ENCODE data around the gene ATP1A2.

- no peak for TF ChIP-seq USF2 (CRISPR knock-in tag; IDR thresholded peaks at IDR 0.05)
- TF ChIP-seq HMGXB4 (CRISPR knock-in tag; IDR thresholded peaks at IDR 0.05) = no peak
- no peak for TF ChIP-seq CTCF (IDR thresholded peaks at IDR 0.05)
- TF ChIP-seq NR2C2 (CRISPR knock-in tag; IDR thresholded peaks at IDR 0.05) = no peak
- TF ChIP-seq ZNF416 (CRISPR knock-in tag; IDR thresholded peaks at IDR 0.05) = no peak
- TF ChIP-seq ELF4 (CRISPR knock-in tag; IDR thresholded peaks at IDR 0.05; ENCODE audit: low read depth) = no peak
- no peak for TF ChIP-seq PRDM15 (CRISPR knock-in tag; IDR thresholded peaks at IDR 0.05)
- TF ChIP-seq FOXJ3 (CRISPR knock-in tag; IDR thresholded peaks at IDR 0.05; ENCODE audit: borderline replicate concordance) = no peak
- TF ChIP-seq MAX (CRISPR knock-in tag; IDR thresholded peaks at IDR 0.05) = no peak
- TF ChIP-seq CREM (CRISPR knock-in tag; IDR thresholded peaks at IDR 0.05) = no peak
- no peak for TF ChIP-seq CBFB (CRISPR knock-in tag; IDR thresholded peaks at IDR 0.05; ENCODE audit: low read depth)
- TF ChIP-seq E2F1 (CRISPR knock-in tag; IDR thresholded peaks at IDR 0.05) = no peak
- no peak for TF ChIP-seq USF1 (CRISPR knock-in tag; IDR thresholded peaks at IDR 0.05)
Measured at GRCh38 chr1:160146107-160146506, 30.5 kb downstream of the ATP1A2 start.

All from WTC11 (cell line).